Ishikawa (cell line): Measurements from ENCODE around the gene FOXJ3.

ENCODE experiments used
- CEBPB ChIP-seq: IDR thresholded peaks from 2 replicates; pipeline ENCODE4 v1.6.1; 2012
- CREB1 ChIP-seq: IDR thresholded peaks from 2 replicates; pipeline ENCODE4 v1.6.1; 2012; ENCODE audit warnings: low read depth
- EGR1 ChIP-seq: IDR thresholded peaks from 2 replicates; pipeline ENCODE4 v1.6.1; 2012
- EP300 ChIP-seq: IDR thresholded peaks from 2 replicates; pipeline ENCODE4 v1.6.1; 2012; ENCODE audit warnings: borderline replicate concordance
- FOXM1 ChIP-seq: IDR thresholded peaks from 2 replicates; pipeline ENCODE4 v1.6.1; 2012; ENCODE audit warnings: low read depth, borderline replicate concordance
- MAX ChIP-seq: IDR thresholded peaks from 2 replicates; pipeline ENCODE4 v1.6.1; 2012
- NFIC ChIP-seq: IDR thresholded peaks from 2 replicates; pipeline ENCODE4 v1.6.1; 2012
- RAD21 ChIP-seq: IDR thresholded peaks from 2 replicates; pipeline ENCODE4 v1.6.1; 2012; ENCODE audit warnings: low read depth
- REST ChIP-seq: IDR thresholded peaks from 2 replicates; pipeline ENCODE4 v1.6.1; 2012; ENCODE audit warnings: low read depth, mild to moderate bottlenecking
- TAF1 ChIP-seq: IDR thresholded peaks from 2 replicates; pipeline ENCODE4 v1.6.1; 2012; ENCODE audit warnings: low read depth, mild to moderate bottlenecking
- TCF12 ChIP-seq: IDR thresholded peaks from 2 replicates; pipeline ENCODE4 v1.6.1; 2012; ENCODE audit warnings: low read depth
- TEAD4 ChIP-seq: IDR thresholded peaks from 2 replicates; pipeline ENCODE4 v1.6.1; 2012
- USF1 ChIP-seq: IDR thresholded peaks from 2 replicates; pipeline ENCODE4 v1.6.1; 2012
- YY1 ChIP-seq: IDR thresholded peaks from 2 replicates; pipeline ENCODE4 v1.6.1; 2012; ENCODE audit warnings: low read depth
- ZBTB7A ChIP-seq: IDR thresholded peaks from 2 replicates; pipeline ENCODE4 v1.6.1; 2012; ENCODE audit warnings: low read depth

FOXJ3 gene

GRCh38 chr1:42319871-42320484, 15.1 kb downstream of the FOXJ3 start:
- TF ChIP-seq ZBTB7A = no peak
- no peak for TF ChIP-seq NFIC
- no peak for TF ChIP-seq REST
- no peak for TF ChIP-seq YY1
- TF ChIP-seq USF1 = no peak
- no peak for TF ChIP-seq FOXM1
- TF ChIP-seq TAF1 = no peak
- TF ChIP-seq TEAD4 = no peak
- TF ChIP-seq TCF12 = no peak
- TF ChIP-seq EP300 = no peak
- no peak for TF ChIP-seq CEBPB
- no peak for TF ChIP-seq RAD21

GRCh38 chr1:42319128-42319851, 15.7 kb downstream of the FOXJ3 start:
- TF ChIP-seq MAX (no peak), NFIC (no peak)

- TF ChIP-seq TAF1 (no peak), CEBPB (no peak), TEAD4 (no peak)
These were observed 16.4 kb downstream of the FOXJ3 start for GRCh38 chr1:42318601-42319000.

- TF ChIP-seq YY1 (no peak), EP300 (no peak), MAX (no peak), CEBPB (no peak), CREB1 (no peak), TCF12 (no peak), USF1 (no peak), NFIC (no peak), TEAD4 (no peak), EGR1 (no peak), TAF1 (no peak), REST (no peak), FOXM1 (no peak), ZBTB7A (no peak), RAD21 (no peak)
These were observed 17.7 kb downstream of the FOXJ3 start for GRCh38 chr1:42317308-42317707.

- no peak for TF ChIP-seq RAD21
- TF ChIP-seq TEAD4 = no peak
- TF ChIP-seq EP300 = no peak
- no peak for TF ChIP-seq YY1
- TF ChIP-seq CEBPB = no peak
- no peak for TF ChIP-seq TAF1
- no peak for TF ChIP-seq REST
- TF ChIP-seq FOXM1 = no peak
- TF ChIP-seq NFIC = no peak
- TF ChIP-seq ZBTB7A = no peak
- no peak for TF ChIP-seq CREB1
- TF ChIP-seq MAX = no peak
- TF ChIP-seq TCF12 = no peak
- TF ChIP-seq USF1 = no peak
- no peak for TF ChIP-seq EGR1
These were observed 18.7 kb downstream of the FOXJ3 start for GRCh38 chr1:42316292-42316691.
